Parathyroid adenoma (tissue), 2 donors: ENCODE results near the gene PHEX.

Experiments used
- H2AFZ ChIP-seq: fragments of 300-600 bp; sonication (generic); one replicate; pipeline ENCODE4 v1.7.0; 2017; ENCODE audit warnings: antibody characterized with exemption, mild to moderate bottlenecking
- H3K27ac ChIP-seq: fragments of 300-600 bp; sonication (generic); one replicate; pipeline ENCODE4 v1.7.0; 2017
- H3K27me3 ChIP-seq: fragments of 300-600 bp; sonication (generic); one replicate; pipeline ENCODE4 v1.7.0; 2017; ENCODE audit warnings: low read length; ENCODE audit not compliant: control insufficient read depth, insufficient read depth
- H3K36me3 ChIP-seq: fragments of 300-600 bp; sonication (generic); one replicate; pipeline ENCODE4 v1.7.0; 2017; ENCODE audit warnings: low read length; ENCODE audit not compliant: control insufficient read depth, insufficient read depth
- H3K4me1 ChIP-seq: fragments of 300-600 bp; sonication (generic); one replicate; pipeline ENCODE4 v1.7.0; 2017; ENCODE audit warnings: control low read depth
- H3K4me2 ChIP-seq: fragments of 300-600 bp; sonication (generic); one replicate; pipeline ENCODE4 v1.7.0; 2017; ENCODE audit warnings: low read length
- H3K4me3 ChIP-seq: fragments of 300-600 bp; sonication (generic); one replicate; pipeline ENCODE4 v1.7.0; 2017; ENCODE audit warnings: low read depth, low read length
- H3K79me2 ChIP-seq: fragments of 300-600 bp; sonication (generic); one replicate; pipeline ENCODE4 v1.7.0; 2017; ENCODE audit warnings: control low read depth
- H3K9ac ChIP-seq: fragments of 300-600 bp; sonication (generic); one replicate; pipeline ENCODE4 v1.7.0; 2017; ENCODE audit warnings: mild to moderate bottlenecking
- H3K9me3 ChIP-seq: fragments of 300-600 bp; sonication (generic); one replicate; pipeline ENCODE4 v1.7.0; 2017; ENCODE audit warnings: low read length; ENCODE audit not compliant: control insufficient read depth
- CTCF ChIP-seq: fragments of 300-600 bp; sonication (generic); IDR thresholded peaks from one replicate; pipeline ENCODE4 v1.7.0; 2017; ENCODE audit warnings: antibody characterized with exemption, mild to moderate bottlenecking
- donor health status: primary hyperparathyroidism.

The PHEX gene

GRCh38 chrX:22141047-22141730 is 109.1 kb downstream of the PHEX start:
- H3K4me3 ChIP-seq: no peak overlapping the region
- no peak for TF ChIP-seq CTCF
- H3K9ac ChIP-seq: no peak overlapping the region
- no peak overlapping the region for H3K4me2 ChIP-seq
- no peaks in the 10 kb centered on the region for H3K36me3 ChIP-seq
- no peaks in the 10 kb centered on the region for H3K9me3 ChIP-seq
- no peak overlapping the region for H2AFZ ChIP-seq
- H3K4me1 ChIP-seq: no peaks in the 10 kb centered on the region
- no peak overlapping the region for H3K27ac ChIP-seq
- no peaks in the 10 kb centered on the region for H3K27me3 ChIP-seq
- no peaks in the 10 kb centered on the region for H3K79me2 ChIP-seq

GRCh38 chrX:22147214-22147613 is 115.1 kb downstream of the PHEX start:
- no peaks in the 10 kb centered on the region for H3K36me3 ChIP-seq
- H3K9me3 ChIP-seq: no peaks in the 10 kb centered on the region
- no peak for TF ChIP-seq CTCF
- no peaks in the 10 kb centered on the region for H3K27me3 ChIP-seq
- no peak overlapping the region for H3K27ac ChIP-seq
- H2AFZ ChIP-seq: no peak overlapping the region
- no peak overlapping the region for H3K4me2 ChIP-seq
- H3K79me2 ChIP-seq: no peaks in the 10 kb centered on the region
- no peak overlapping the region for H3K9ac ChIP-seq
- no peaks in the 10 kb centered on the region for H3K4me1 ChIP-seq
- H3K4me3 ChIP-seq: no peak overlapping the region

GRCh38 chrX:22147942-22148341 is 115.8 kb downstream of the PHEX start:
- H2AFZ ChIP-seq: no peak overlapping the region
- no peaks in the 10 kb centered on the region for H3K27me3 ChIP-seq
- no peak overlapping the region for H3K4me2 ChIP-seq
- no peak for TF ChIP-seq CTCF
- no peaks in the 10 kb centered on the region for H3K79me2 ChIP-seq
- H3K4me1 ChIP-seq: no peaks in the 10 kb centered on the region
- H3K27ac ChIP-seq: no peak overlapping the region
- no peak overlapping the region for H3K9ac ChIP-seq
- no peaks in the 10 kb centered on the region for H3K36me3 ChIP-seq
- H3K9me3 ChIP-seq: no peaks in the 10 kb centered on the region
- no peak overlapping the region for H3K4me3 ChIP-seq

- Histone ChIP-seq H2AFZ (no peak overlapping the region), H3K4me1 (no peaks in the 10 kb centered on the region), H3K27ac (no peak overlapping the region), H3K9ac (no peak overlapping the region), H3K4me2 (no peak overlapping the region), H3K27me3 (no peaks in the 10 kb centered on the region), H3K36me3 (no peaks in the 10 kb centered on the region), H3K79me2 (no peaks in the 10 kb centered on the region), H3K9me3 (no peaks in the 10 kb centered on the region), H3K4me3 (no peak overlapping the region)
- TF ChIP-seq CTCF: no peak
Observed at GRCh38 chrX:22148565-22148964, 116.4 kb downstream of the PHEX start.

- H3K27ac ChIP-seq: no peak overlapping the region
- H3K4me1 ChIP-seq: no peaks in the 10 kb centered on the region
- H3K27me3 ChIP-seq: no peaks in the 10 kb centered on the region
- no peaks in the 10 kb centered on the region for H3K79me2 ChIP-seq
- no peak overlapping the region for H3K4me3 ChIP-seq
- no peak overlapping the region for H3K4me2 ChIP-seq
- H3K9ac ChIP-seq: no peak overlapping the region
- TF ChIP-seq CTCF: no peak
- H3K9me3 ChIP-seq: no peaks in the 10 kb centered on the region
- no peak overlapping the region for H2AFZ ChIP-seq
- no peaks in the 10 kb centered on the region for H3K36me3 ChIP-seq
Observed at GRCh38 chrX:22150371-22150770, 118.2 kb downstream of the PHEX start.
